GM04503 (cell line): ENCODE measurements around the gene ABCA8.
"Not testable (repeated sequence)": the region's sequence is repeated elsewhere in the genome, so short reads cannot be mapped to it uniquely, and the experiment has no call there.

ENCODE experiments used
- DNase-seq: peaks from one replicate; pipeline ENCODE4 v3.0.0-alpha.2; 2012; ENCODE audit warnings: low read depth

Gene ABCA8, protein sequence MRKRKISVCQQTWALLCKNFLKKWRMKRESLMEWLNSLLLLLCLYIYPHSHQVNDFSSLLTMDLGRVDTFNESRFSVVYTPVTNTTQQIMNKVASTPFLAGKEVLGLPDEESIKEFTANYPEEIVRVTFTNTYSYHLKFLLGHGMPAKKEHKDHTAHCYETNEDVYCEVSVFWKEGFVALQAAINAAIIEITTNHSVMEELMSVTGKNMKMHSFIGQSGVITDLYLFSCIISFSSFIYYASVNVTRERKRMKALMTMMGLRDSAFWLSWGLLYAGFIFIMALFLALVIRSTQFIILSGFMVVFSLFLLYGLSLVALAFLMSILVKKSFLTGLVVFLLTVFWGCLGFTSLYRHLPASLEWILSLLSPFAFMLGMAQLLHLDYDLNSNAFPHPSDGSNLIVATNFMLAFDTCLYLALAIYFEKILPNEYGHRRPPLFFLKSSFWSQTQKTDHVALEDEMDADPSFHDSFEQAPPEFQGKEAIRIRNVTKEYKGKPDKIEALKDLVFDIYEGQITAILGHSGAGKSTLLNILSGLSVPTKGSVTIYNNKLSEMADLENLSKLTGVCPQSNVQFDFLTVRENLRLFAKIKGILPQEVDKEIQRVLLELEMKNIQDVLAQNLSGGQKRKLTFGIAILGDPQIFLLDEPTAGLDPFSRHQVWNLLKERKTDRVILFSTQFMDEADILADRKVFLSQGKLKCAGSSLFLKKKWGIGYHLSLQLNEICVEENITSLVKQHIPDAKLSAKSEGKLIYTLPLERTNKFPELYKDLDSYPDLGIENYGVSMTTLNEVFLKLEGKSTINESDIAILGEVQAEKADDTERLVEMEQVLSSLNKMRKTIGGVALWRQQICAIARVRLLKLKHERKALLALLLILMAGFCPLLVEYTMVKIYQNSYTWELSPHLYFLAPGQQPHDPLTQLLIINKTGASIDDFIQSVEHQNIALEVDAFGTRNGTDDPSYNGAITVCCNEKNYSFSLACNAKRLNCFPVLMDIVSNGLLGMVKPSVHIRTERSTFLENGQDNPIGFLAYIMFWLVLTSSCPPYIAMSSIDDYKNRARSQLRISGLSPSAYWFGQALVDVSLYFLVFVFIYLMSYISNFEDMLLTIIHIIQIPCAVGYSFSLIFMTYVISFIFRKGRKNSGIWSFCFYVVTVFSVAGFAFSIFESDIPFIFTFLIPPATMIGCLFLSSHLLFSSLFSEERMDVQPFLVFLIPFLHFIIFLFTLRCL (N-terminal part only)

DNA sequence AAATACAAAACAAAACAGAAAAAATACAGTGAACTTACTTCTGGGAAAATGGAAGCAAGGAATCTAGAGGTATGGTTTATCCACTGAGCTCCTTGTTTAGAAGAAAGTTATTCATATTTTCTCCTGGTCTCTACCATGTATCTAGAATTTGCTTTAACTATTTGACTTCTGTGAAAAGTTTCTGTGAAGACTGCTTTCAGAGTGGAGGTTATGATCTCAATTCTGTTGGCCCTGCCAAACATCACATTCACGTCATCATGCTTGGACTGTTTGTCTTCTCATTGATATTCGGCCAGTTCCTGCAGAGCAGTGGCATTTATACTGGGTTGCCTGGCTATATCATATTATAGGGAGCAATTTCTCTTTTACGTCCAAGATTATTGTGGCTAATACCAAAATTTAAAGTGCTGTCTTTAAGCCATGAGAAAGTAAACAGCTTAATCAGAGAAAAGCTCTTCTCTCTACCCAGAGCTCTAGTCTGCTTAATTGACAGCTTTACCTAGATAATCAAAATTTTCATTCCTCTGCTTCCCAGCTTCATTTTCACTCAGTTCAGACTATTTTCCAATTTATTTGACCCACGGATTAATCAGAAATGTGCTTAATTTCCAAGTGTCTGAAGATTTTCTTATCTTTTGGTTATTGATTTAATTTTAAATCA lies at the start of gene ABCA8:
TSS of gene ABCA8 (minus strand) at position 212 of the 661 bp plus-strand sequence. CDS start 13,358 bp downstream, outside the sequence.
- DNase-seq: no peak

DNA sequence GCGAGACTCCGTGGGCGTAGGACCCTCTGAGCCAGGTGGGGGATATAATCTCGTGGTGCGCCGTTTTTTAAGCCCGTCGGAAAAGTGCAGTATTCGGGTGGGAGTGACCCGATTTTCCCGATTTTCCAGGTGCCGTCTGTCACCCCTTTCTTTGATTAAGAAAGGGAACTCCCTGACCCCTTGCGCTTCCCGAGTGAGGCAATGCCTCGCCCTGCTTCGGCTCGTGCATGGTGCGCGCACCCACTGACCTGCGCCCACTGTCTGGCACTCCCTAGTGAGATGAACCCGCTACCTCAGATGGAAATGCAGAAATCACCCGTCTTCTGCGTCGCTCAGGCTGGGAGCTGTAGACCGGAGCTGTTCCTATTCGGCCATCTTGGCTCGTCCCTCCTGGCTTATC lies 49.6 kb upstream of the ABCA8 start:
- not testable (repeated sequence) for DNase-seq

DNA sequence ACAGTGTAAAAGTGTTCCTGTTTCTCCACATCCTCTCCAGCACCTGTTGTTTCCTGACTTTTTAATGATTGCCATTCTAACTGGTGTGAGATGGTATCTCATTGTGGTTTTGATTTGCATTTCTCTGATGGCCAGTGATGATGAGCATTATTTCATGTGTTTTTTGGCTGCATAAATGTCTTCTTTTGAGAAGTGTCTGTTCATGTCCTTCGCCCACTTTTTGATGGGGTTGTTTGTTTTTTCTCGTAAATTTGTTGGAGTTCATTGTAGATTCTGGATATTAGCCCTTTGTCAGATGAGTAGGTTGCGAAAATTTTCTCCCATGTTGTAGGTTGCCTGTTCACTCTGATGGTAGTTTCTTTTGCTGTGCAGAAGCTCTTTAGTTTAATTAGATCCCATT lies 44.6 kb upstream of the ABCA8 start:
- not testable (repeated sequence) for DNase-seq

GRCh38 chr17:68993112-68993511 lies 37.9 kb upstream of the ABCA8 start:
- no peak for DNase-seq

DNA sequence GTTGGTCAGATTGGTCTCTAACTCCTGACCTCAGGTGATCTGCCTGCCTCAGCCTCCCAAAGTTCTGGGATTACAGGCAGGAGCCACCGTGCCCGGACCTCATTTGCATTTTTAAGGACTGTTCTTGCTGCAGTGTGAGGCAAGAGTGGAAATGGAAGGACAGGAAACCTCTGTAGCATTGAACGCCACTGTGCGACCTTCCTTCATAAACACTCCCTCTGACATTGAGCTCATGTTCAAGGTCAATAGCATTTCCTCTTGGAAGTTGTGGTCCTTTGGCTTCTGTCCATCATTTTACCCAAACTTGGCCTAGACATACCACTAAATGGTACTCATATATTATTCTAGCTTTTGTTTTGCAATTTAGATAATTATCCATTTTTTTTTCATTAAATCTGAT lies 32.8 kb upstream of the ABCA8 start:
- DNase-seq: no peak

- DNase-seq: peak; percentile 78
Measured at GRCh38 chr17:68981288-68981687, 26.1 kb upstream of the ABCA8 start.

GRCh38 chr17:68973098-68973846 lies 18.1 kb upstream of the ABCA8 start:
- DNase-seq: no peak

GRCh38 chr17:68972119-68972704 lies 17.0 kb upstream of the ABCA8 start:
- DNase-seq: no peak

GRCh38 chr17:68969101-68969500 lies 13.9 kb upstream of the ABCA8 start:
- DNase-seq: no peak

GRCh38 chr17:68963958-68964357 lies 8.8 kb upstream of the ABCA8 start:
- no peak for DNase-seq

- no peak for DNase-seq
Measured at GRCh38 chr17:68961214-68961882, 6.2 kb upstream of the ABCA8 start.

DNA sequence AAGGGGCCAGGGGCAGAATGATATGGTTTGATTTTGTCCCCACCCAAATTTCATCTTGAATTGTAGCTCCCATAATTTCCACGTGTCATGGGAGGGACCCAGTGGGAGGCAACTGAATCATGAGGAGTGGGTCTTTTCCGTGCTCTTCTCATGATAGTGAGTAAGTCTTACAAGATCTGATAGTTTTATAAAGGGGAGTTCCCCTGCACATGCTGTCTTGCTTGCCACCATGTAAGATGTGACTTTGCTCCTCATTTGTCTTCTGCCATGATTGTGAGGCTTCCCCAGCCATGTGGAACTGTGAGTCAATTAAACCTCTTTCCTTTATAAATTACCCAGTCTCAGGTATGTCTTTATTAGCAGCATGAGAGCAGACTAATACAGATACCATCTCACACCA lies 3.9 kb upstream of the ABCA8 start:
- not testable (repeated sequence) for DNase-seq

DNA sequence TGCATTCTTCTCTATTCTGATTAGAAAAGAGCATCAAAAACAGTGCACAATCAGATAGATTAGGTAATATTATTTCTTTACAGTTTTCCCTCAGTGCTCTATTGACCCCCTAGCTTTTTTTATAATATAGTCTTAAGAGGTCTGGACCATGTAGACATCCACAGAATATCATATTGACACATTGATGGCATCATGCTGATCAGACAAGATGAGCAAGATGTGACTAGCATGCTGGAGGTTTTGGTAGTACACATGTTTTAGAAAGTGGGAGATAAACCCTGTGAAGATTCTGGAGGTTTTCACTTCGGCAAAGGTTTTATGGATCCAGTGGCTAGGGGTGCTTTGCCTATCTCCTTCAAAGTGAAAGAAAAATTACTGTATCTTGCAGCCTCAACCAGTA lies 2.8 kb upstream of the ABCA8 start:
- DNase-seq: no peak

- no peak for DNase-seq
Measured at GRCh38 chr17:68954146-68954896, 871 bp downstream of the ABCA8 start.

DNA sequence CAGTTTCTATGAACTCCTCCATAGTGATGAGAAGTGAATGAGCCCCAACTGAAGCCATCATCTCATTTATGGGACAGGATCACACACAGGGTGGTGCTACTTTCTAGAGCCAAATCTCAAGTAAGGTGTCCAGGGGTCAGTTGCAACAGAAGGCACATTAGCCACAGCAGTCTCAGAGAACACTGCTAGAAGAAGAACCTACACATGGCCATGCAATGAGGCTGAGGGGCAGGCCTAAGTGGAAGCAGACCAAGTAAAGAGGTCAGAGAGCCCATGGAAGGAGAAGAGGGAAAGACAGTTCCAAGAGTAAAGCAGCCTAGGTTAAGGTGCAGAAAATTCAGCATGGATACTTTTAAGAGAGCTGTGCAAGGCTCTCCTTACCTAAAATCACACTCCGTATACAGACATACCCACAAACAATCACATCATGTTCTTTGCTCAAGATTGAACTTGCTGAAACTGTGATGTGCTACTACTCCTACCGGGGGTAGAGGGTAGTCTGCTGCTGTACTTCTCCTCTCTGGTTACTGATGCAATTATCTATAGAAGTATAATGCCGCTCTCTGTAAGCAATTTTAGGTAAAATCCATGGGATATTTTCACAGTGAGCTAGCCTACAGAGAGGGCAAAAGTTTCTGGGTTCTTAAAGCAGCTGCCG lies 1.7 kb downstream of the ABCA8 start:
- DNase-seq: no peak

- DNase-seq: no peak
Measured at GRCh38 chr17:68950725-68951124, 4.5 kb downstream of the ABCA8 start.

GRCh38 chr17:68947868-68948267 lies 7.3 kb downstream of the ABCA8 start:
- not testable (repeated sequence) for DNase-seq

DNA sequence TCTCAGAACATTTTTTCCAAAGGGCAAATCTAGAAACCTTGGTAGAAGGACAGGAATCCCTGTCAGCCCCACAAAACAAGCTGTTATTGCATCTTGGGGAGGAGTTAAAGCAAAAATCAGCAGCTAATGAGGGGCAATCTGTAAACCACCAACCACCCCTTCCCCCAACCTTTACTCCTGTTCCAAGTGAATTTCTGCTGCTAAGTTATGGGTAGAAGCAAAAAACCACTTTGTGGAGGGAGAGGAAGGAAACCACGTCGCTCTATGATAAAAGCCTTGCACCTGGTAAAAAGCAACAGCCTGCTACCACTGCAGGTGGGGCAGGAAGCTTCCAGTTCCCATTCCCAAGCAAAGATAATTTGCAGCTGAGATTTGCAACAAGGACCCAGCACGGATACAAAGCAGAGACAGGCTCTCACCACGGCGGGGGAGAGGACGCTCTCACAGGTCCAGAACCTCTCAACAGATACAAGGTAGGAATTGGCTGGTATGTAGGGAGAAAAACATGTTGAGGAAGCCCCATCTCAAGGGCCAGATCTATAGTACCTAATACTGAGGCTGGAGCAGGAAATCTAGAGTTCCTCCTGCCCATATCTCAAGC lies 10.7 kb downstream of the ABCA8 start:
- DNase-seq: no peak
